GM12872 (cell line): ENCODE measurements around the gene TTR.

Experiments used
- TF ChIP-seq, protein P1 (sequence below): IDR thresholded peaks from 3 replicates; pipeline ENCODE4 v1.5.1; 2011; ENCODE audit warnings: low read depth, mild to moderate bottlenecking, low read length, moderate library complexity; ENCODE audit not compliant: insufficient read depth

TTR gene

DNA sequence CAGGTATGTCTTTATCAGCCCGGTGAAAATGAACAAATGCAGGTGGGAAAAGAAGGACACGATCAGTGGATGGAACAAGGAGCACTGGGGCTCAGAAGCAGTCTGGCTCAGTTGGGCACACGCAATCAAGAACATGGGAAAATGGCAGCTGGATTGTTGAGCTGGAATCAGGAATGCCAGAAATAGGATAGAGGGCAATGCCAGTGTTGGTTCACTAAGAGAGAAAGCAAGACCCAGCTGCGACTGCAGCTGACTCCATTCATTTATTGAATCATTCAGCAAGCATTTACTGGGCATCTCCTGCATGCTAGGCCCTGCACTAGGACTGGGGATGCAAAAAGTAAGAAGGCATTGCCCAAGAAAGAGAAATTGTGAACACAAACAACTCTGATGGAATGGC is 13.6 kb upstream of the TTR start:
- TF ChIP-seq, protein P1, sequence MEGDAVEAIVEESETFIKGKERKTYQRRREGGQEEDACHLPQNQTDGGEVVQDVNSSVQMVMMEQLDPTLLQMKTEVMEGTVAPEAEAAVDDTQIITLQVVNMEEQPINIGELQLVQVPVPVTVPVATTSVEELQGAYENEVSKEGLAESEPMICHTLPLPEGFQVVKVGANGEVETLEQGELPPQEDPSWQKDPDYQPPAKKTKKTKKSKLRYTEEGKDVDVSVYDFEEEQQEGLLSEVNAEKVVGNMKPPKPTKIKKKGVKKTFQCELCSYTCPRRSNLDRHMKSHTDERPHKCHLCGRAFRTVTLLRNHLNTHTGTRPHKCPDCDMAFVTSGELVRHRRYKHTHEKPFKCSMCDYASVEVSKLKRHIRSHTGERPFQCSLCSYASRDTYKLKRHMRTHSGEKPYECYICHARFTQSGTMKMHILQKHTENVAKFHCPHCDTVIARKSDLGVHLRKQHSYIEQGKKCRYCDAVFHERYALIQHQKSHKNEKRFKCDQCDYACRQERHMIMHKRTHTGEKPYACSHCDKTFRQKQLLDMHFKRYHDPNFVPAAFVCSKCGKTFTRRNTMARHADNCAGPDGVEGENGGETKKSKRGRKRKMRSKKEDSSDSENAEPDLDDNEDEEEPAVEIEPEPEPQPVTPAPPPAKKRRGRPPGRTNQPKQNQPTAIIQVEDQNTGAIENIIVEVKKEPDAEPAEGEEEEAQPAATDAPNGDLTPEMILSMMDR, result no peak

DNA sequence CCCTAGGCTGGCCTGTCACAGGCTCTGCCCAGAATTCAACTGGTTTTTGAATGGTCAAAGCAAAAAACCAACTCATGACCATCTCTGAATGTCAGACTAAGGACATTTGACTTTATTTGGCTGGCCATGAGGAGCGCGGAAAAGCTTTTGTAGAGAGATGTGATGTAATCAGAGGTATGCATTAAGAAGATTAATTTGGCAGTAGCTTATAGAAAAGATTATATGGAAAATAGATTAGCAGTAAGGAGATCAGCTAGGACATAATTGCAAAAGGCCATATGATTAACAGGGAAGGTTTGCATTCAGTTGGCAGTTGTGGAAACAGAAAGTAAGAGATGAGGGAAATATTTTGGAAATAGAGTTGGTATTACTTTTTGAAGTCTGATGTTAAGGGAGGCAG is 12.3 kb upstream of the TTR start:
- TF ChIP-seq, protein P1, result no peak

DNA sequence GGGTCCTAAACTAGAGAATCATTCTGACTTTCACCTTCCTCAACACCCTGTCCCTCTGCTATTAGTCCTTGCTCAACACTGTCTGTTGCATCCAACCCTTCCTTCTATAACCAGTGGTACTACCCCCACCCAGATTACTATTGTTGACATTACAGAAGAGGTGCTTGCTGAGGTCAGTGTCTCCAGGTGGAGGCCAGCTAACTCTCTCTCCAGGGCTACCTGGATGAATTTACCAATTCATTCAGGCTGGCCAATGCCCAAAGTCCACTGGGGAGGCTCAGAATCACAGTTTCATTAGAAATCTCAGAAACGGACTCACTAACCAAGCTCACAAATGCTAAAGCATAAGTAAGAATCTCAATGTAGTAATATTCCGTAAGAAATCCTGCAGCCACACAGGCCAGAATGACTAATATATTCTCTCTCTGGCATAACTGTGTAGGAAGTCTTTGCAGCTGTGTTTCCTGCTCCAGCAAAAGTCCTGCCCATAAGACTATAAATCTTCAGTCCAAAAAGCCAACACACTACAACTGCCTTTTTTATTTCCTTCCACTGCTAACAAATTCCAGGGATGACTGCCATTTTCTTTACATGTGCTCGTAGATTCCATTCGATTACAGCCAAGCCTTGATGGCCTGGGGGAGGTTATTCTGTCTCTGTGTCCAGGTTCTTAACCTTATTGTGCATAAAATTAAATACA is 10.0 kb upstream of the TTR start:
- TF ChIP-seq, protein P1, result no peak

DNA sequence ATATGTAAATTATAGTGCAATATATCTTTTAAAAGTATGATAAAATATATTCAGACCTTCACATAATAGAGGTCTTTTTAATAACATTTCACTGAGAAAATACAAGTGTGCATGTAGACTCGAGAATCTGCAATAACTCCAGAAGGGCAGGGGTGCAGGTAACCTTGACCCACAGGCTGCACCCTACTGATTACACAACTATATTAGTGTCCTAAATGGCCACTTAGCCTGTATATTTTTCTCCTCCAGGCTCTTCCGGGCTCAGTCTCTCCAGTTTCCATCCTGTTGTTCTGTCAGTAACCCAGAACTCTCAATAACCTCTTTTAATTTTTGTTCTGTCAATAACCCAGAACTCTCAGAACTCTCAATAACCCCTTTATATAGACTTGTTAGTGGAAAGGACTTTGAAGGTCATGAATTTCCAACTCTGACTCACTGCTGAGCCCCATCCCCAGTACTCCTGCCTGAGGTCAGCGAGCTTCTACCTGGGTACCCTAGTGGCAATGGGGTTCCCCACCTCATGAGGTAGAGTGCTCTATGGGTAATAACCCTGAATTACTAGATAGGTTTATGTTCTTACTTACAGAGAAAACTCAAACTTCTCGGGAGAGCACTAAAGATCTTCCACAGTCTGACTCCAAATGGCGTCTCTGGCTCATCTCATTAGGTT is 8.4 kb upstream of the TTR start:
- TF ChIP-seq, protein P1, result no peak

DNA sequence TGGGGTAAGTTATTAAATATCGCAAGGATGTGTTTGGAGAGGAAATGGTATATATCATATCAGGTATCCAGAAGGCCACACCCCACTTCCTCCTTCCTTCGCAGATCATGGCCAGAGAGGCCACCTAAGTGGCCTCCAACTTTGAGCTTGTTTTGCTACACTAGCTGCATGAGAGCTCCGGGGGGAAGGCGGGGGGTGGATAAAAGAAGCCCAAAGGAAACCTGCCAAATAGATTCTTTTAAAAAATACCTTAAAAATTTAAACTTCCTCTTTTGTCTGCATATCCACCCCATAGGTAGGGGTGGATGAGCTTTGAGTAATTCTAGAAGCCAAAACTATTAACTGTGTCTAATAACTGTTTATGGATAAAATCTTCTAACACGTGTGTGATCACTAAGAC is 5.7 kb upstream of the TTR start:
- TF ChIP-seq, protein P1, result no peak

DNA sequence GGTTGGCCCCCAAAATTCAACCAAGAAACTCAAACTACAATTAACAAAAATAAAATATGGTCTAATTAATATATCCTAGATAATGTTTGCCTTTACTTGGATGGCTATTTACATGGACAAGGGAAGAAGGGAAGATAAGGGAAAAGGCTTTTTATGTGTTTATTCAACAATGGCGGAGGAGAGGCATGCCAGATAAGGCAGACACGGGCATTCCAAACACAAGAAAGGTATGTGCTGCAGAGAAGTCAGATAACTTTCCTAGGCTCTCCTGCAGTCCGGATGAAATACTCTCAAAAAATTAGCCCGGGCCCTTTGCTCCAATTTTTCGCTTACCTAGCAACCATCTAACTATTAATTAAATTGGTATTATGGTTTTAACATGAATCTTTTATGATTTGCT is 5.1 kb upstream of the TTR start:
- TF ChIP-seq, protein P1, result no peak

DNA sequence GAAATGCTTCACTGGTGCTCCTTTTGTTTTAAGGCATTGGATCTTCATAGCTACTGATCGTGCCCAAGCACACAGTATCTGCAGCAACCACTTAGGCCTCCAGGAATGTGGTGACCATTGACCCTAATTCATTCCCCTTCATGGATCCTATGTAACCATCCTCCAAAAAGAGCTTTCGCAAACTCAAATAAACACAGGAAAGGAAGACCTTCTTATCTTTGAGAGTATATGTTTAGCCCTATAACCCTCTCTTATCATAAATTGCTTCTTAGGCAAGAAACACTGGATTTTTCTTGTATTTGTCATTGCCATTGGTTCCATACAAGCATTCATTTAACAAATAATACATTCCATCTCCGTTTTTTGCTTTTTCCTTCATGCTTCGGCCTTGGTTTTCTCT is 4.1 kb upstream of the TTR start:
- TF ChIP-seq, protein P1, result no peak
